T-helper 2 cell treated with Interferon-gamma antibody and Interleukin-4, amounts not matched to agents 5 μg/mL and 100 μg/mL, for 36 hours (primary cell): ENCODE results near the gene CLDN34.

Experiments used
- DNase-seq: peaks from one replicate; pipeline ENCODE4 v3.0.0; 2021; ENCODE audit warnings: low spot score
- H3K27ac Mint-ChIP-seq: one replicate; pipeline ENCODE4 v1.8.0; 2021; ENCODE audit warnings: mild to moderate bottlenecking, mixed read lengths
- H3K27me3 Mint-ChIP-seq: one replicate; pipeline ENCODE4 v1.8.0; 2021; ENCODE audit warnings: low read depth, mixed read lengths
- H3K36me3 Mint-ChIP-seq: one replicate; pipeline ENCODE4 v1.8.0; 2021; ENCODE audit warnings: low read depth, mixed read lengths
- H3K4me1 Mint-ChIP-seq: one replicate; pipeline ENCODE4 v1.8.0; 2021; ENCODE audit warnings: low read depth, mixed read lengths
- H3K4me3 Mint-ChIP-seq: one replicate; pipeline ENCODE4 v1.8.0; 2022; ENCODE audit warnings: mild to moderate bottlenecking, moderate library complexity, mixed read lengths
- H3K9me3 Mint-ChIP-seq: one replicate; pipeline ENCODE4 v1.8.0; 2021; ENCODE audit warnings: mixed read lengths

CLDN34 gene

GRCh38 chrX:9966775-9967408 is at the start of gene CLDN34:
TSS of gene CLDN34 (plus strand) at chrX:9967358. CDS start at chrX:9967358, 0 bp downstream.
- H3K4me3 Mint-ChIP-seq, result no peak within 1 kb of the TSS
- no peak within 1 kb of the TSS for H3K27ac Mint-ChIP-seq
- no peaks in the 10 kb centered on the region for H3K9me3 Mint-ChIP-seq
- H3K27me3 Mint-ChIP-seq, result no peaks in the 10 kb centered on the region
- DNase-seq, result no peak
- no peaks in the 10 kb centered on the region for H3K4me1 Mint-ChIP-seq
- H3K36me3 Mint-ChIP-seq, result no peaks in the 10 kb centered on the region

DNA sequence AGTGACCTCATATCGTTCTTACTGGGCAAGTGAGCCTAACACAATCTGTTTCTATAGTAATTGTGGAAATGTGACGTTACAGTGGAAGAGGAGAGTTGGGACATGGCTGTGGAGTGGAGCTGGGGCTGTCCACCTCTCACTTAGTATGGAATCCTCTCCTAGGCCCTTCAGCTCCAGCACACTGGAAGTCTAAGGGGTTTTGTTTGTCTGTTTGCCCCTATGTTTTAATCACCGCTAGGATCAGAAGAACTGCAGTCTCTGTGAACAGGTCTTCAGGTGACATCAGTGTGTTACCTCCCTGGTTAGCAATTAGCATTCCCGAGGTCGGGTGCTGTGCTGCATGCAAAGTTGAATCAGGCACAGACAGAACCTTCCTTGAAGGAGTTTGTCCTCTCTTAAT is 49.3 kb upstream of the CLDN34 start:
- no peak overlapping the region for H3K27ac Mint-ChIP-seq
- H3K4me1 Mint-ChIP-seq, result no peaks in the 10 kb centered on the region
- no peaks in the 10 kb centered on the region for H3K36me3 Mint-ChIP-seq
- H3K9me3 Mint-ChIP-seq, result no peaks in the 10 kb centered on the region
- DNase-seq, result no peak
- H3K27me3 Mint-ChIP-seq, result peaks cover 11% of the 10 kb centered on the region
- H3K4me3 Mint-ChIP-seq, result no peak overlapping the region

GRCh38 chrX:9919632-9920172 is 47.5 kb upstream of the CLDN34 start:
- no peak overlapping the region for H3K27ac Mint-ChIP-seq
- no peaks in the 10 kb centered on the region for H3K9me3 Mint-ChIP-seq
- H3K27me3 Mint-ChIP-seq, result peaks cover 13% of the 10 kb centered on the region
- no peak overlapping the region for H3K4me3 Mint-ChIP-seq
- H3K4me1 Mint-ChIP-seq, result no peaks in the 10 kb centered on the region
- no peak for DNase-seq
- H3K36me3 Mint-ChIP-seq, result no peaks in the 10 kb centered on the region

DNA sequence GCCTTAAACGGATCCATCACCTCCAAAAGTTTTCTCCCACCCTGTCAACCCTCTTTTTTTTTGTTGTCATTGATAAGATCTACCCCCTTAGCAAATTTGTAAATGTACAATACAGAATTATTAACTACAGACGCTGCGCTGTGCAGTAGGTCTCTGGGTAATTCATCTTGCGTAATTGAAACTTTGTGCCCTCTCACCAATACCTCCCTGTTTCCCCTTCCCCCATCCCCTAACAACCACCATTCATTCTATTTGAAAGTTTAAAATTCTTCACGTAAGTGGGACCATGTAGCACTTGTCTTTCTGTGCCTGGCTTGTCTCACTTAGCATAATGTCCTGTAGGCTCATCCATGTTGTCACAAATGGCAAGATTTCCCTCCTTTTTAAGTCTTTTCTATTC is 45.8 kb upstream of the CLDN34 start:
- Mint-ChIP-seq H3K4me1 (no peaks in the 10 kb centered on the region), H3K27ac (no peak overlapping the region)

GRCh38 chrX:9923357-9923756 is 43.8 kb upstream of the CLDN34 start:
- Mint-ChIP-seq H3K9me3 (no peaks in the 10 kb centered on the region), H3K4me3 (no peak overlapping the region), H3K36me3 (no peaks in the 10 kb centered on the region), H3K27ac (no peak overlapping the region), H3K4me1 (no peaks in the 10 kb centered on the region), H3K27me3 (peaks cover 12% of the 10 kb centered on the region)
- DNase-seq, result no peak

More for the DNA sequence above, 45.8 kb upstream of the CLDN34 start:
- no peak for DNase-seq
- Mint-ChIP-seq H3K4me3 (no peak overlapping the region), H3K27me3 (peaks cover 11% of the 10 kb centered on the region), H3K36me3 (no peaks in the 10 kb centered on the region), H3K9me3 (no peaks in the 10 kb centered on the region)

DNA sequence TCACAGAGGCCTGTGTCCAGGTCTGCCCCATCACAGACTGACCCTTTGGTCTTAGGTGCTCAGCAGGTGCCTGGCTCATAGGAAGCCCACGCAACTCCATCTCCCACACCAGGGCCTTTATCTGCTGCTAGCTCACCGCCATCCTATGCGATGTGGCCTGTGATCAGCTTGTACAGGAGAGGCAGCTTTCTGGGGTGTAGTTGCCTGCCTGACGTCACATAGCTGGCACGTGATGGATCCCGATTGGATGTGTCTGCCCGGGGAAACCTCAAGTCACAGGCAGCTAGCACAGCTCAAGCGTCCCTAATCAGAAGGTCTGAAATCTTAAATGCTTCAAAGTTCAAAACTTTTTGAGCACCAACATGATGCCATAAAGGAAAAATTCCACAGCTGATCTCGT is 41.2 kb upstream of the CLDN34 start:
- Mint-ChIP-seq H3K9me3 (no peaks in the 10 kb centered on the region), H3K36me3 (no peaks in the 10 kb centered on the region), H3K27ac (no peak overlapping the region), H3K4me1 (no peaks in the 10 kb centered on the region), H3K27me3 (peaks cover 12% of the 10 kb centered on the region), H3K4me3 (no peak overlapping the region)
- DNase-seq, result no peak

- Mint-ChIP-seq H3K4me3 (no peak overlapping the region), H3K27me3 (peaks cover 9% of the 10 kb centered on the region), H3K9me3 (no peaks in the 10 kb centered on the region), H3K27ac (no peak overlapping the region), H3K36me3 (no peaks in the 10 kb centered on the region), H3K4me1 (no peaks in the 10 kb centered on the region)
- DNase-seq, result no peak
These were observed 39.3 kb upstream of the CLDN34 start for GRCh38 chrX:9927698-9928482.

GRCh38 chrX:9935436-9935835 is 31.7 kb upstream of the CLDN34 start:
- peaks cover 6% of the 10 kb centered on the region for H3K27me3 Mint-ChIP-seq
- H3K27ac Mint-ChIP-seq, result no peak overlapping the region
- H3K4me1 Mint-ChIP-seq, result no peaks in the 10 kb centered on the region
- H3K4me3 Mint-ChIP-seq, result no peak overlapping the region
- H3K9me3 Mint-ChIP-seq, result no peaks in the 10 kb centered on the region
- DNase-seq, result no peak
- H3K36me3 Mint-ChIP-seq, result no peaks in the 10 kb centered on the region

GRCh38 chrX:9937761-9938160 is 29.4 kb upstream of the CLDN34 start:
- H3K36me3 Mint-ChIP-seq, result no peaks in the 10 kb centered on the region
- H3K27me3 Mint-ChIP-seq, result peaks cover 8% of the 10 kb centered on the region
- H3K4me3 Mint-ChIP-seq, result no peak overlapping the region
- H3K4me1 Mint-ChIP-seq, result peaks cover 9% of the 10 kb centered on the region
- H3K9me3 Mint-ChIP-seq, result no peaks in the 10 kb centered on the region
- DNase-seq, result no peak
- no peak overlapping the region for H3K27ac Mint-ChIP-seq

DNA sequence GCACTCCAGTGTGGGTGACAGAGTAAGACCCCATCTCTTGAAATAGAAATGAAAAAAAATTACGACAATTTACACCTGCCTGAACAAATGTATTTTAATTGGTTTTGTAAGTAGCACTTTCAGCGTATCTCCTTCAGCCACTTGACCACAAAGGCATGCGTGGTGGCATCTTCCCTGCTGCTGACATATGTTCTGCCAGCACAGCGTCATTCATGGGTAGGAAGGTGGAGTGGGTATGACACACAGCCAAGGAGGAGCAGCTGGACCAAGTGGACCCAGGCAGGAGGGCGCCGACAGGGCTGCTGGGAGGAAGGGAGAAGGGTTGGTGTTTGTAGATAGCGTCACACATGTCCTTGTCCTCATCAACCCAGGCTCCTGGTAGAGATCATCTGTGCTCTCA is 28.6 kb upstream of the CLDN34 start:
- Mint-ChIP-seq H3K9me3 (no peaks in the 10 kb centered on the region), H3K27ac (no peak overlapping the region), H3K27me3 (peaks cover 13% of the 10 kb centered on the region), H3K4me1 (peaks cover 15% of the 10 kb centered on the region), H3K36me3 (no peaks in the 10 kb centered on the region), H3K4me3 (no peak overlapping the region)
- no peak for DNase-seq

- peaks cover 18% of the 10 kb centered on the region for H3K27me3 Mint-ChIP-seq
- H3K4me1 Mint-ChIP-seq, result peaks cover 15% of the 10 kb centered on the region
- no peak overlapping the region for H3K27ac Mint-ChIP-seq
- H3K9me3 Mint-ChIP-seq, result no peaks in the 10 kb centered on the region
- H3K4me3 Mint-ChIP-seq, result no peak overlapping the region
- no peak for DNase-seq
- no peaks in the 10 kb centered on the region for H3K36me3 Mint-ChIP-seq
These were observed 26.7 kb upstream of the CLDN34 start for GRCh38 chrX:9940421-9940820.

GRCh38 chrX:9942086-9942485 is 25.1 kb upstream of the CLDN34 start:
- Mint-ChIP-seq H3K9me3 (no peaks in the 10 kb centered on the region), H3K4me3 (peak overlapping the region; percentile 46), H3K36me3 (no peaks in the 10 kb centered on the region), H3K27ac (peak overlapping the region; percentile 26), H3K4me1 (peaks cover 15% of the 10 kb centered on the region), H3K27me3 (peaks cover 24% of the 10 kb centered on the region)
- peak; percentile 78 for DNase-seq

DNA sequence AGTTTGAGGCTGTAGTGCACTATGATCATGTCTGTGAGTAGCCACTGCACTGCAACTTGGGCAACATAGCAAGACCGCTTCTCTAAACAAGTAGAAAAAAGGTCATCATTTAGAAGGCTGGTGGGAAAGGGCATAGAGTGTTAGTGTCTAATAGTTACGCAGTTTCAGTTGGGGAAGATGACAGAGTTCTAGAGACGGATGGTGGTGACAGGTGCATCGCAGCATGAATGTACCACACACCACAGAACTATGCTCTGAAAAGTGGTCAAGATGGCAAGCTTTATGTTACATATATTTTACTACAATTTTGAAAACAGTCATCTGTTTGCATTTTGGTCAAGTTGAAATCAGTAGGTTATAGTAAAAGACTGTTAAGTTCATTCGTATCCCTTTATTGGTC is 23.7 kb upstream of the CLDN34 start:
- no peak overlapping the region for H3K4me3 Mint-ChIP-seq
- no peak overlapping the region for H3K27ac Mint-ChIP-seq

DNA sequence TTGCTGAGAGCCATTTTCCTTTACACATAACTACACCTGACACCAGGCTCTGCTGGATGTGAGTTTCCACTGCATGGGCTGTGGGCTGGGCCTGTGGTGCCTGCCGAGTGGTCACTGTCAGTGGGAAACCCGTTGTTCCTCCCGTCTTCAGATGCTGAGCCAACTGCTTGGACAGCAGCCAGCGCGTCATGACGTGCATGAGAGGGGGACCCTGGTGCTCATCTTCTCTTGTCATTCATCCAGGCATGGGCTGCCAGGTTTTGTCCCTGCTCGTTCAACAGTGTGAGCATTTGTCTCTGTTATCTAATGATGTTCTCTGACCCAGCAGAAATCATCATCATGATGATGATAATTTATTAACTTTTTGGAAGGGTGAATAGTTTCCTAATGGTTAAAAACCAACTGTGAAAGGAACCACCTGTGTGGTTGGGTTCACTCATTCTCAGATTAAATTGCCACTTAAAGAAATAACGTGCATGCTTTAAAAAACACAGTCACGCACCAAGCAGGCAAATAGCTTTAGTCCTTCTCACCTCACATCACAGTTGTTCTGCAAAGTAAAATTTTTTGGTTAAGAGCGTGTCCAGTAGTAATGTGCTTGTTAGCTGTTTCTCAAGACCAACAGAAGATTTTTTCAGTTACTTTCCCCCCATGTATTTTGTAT is 19.9 kb upstream of the CLDN34 start:
- H3K4me1 Mint-ChIP-seq, result peaks cover 11% of the 10 kb centered on the region
- H3K27me3 Mint-ChIP-seq, result peaks cover 27% of the 10 kb centered on the region
- no peak overlapping the region for H3K4me3 Mint-ChIP-seq
- no peaks in the 10 kb centered on the region for H3K36me3 Mint-ChIP-seq
- DNase-seq, result no peak
- H3K27ac Mint-ChIP-seq, result no peak overlapping the region
- no peaks in the 10 kb centered on the region for H3K9me3 Mint-ChIP-seq

More for the DNA sequence above, 23.7 kb upstream of the CLDN34 start:
- no peaks in the 10 kb centered on the region for H3K9me3 Mint-ChIP-seq
- DNase-seq, result no peak
- peaks cover 15% of the 10 kb centered on the region for H3K4me1 Mint-ChIP-seq
- no peaks in the 10 kb centered on the region for H3K36me3 Mint-ChIP-seq
- peaks cover 26% of the 10 kb centered on the region for H3K27me3 Mint-ChIP-seq
